ENCODE data around the gene HDAC4. TPM values are rescaled to one million over a fixed set of nuclear protein-coding genes. Genes with fewer than 3 reads are reported as not detected.

HDAC4 gene
- total and polyA plus RNA-seq, 9 of the 15 experiments (the other 6 are each of a cell fraction or from before 2014, with no cell fraction given): 0.11 to 20.2 (median 4.0) TPM

DNA sequence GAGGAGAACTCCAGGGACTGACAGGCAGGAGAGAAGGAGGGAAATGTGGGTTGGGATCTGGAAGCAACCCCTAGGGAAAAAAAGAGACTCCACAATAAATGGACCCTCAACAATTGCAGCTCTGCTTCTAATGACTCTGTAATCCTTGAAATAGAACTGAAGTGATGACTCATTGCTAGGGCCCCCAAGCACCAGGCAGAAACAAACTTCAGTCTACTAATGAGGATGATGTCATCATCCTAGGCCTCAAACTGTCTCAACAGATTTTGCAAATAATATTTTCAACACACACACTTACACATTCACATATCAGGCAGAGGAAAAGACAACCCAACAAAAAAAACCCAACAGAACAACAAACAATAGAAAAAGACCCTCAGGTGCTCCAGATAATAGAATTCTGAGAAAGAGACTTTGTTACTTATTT is 143.3 kb downstream of the HDAC4 start (continued):
- TF ChIP-seq CREB1 (IDR thresholded peaks at IDR 0.05) (peak; percentile 47), CREB1 (CRISPR knock-in tag; IDR thresholded peaks at IDR 0.05) (no peak), RBFOX2 (IDR thresholded peaks at IDR 0.05; ENCODE audit: low read depth, low read length) (no peak), ZNF165 (CRISPR knock-in tag; IDR thresholded peaks at IDR 0.05; ENCODE audit: borderline replicate concordance) (no peak), MCM5 (IDR thresholded peaks at IDR 0.05; ENCODE audit: low read depth) (no peak), EP300 (IDR thresholded peaks at IDR 0.05; ENCODE audit: low read length) (peak; percentile 56), ZZZ3 (IDR thresholded peaks at IDR 0.05) (no peak), SLC30A9 (CRISPR knock-in tag; IDR thresholded peaks at IDR 0.05) (no peak), STAT5A (IDR thresholded peaks at IDR 0.05; ENCODE audit: borderline replicate concordance, low read length) (no peak), MTA2 (IDR thresholded peaks at IDR 0.05; ENCODE audit: low read depth) (peak; percentile 14; the same call in 1 of the 2 replicates), SP1 (CRISPR knock-in tag; IDR thresholded peaks at IDR 0.05) (no peak), KLF13 (tag; IDR thresholded peaks at IDR 0.05; ENCODE audit: borderline replicate concordance, low read depth) (no peak), BRD9 (IDR thresholded peaks at IDR 0.05; ENCODE audit: low read depth, partially characterized antibody) (no peak), TRIM28 (IDR thresholded peaks at IDR 0.05) (no peak), RFX1 (IDR thresholded peaks at IDR 0.05) (no peak; the same call in 1 of the 2 replicates), BHLHE40 (IDR thresholded peaks at IDR 0.05; ENCODE audit: low read length) (no peak), NR2C2 (CRISPR knock-in tag; IDR thresholded peaks at IDR 0.05) (no peak), NR2C2 (tag; IDR thresholded peaks at IDR 0.05) (no peak; the same call in 1 of the 2 replicates)
- TF ChIP-seq, protein P1, sequence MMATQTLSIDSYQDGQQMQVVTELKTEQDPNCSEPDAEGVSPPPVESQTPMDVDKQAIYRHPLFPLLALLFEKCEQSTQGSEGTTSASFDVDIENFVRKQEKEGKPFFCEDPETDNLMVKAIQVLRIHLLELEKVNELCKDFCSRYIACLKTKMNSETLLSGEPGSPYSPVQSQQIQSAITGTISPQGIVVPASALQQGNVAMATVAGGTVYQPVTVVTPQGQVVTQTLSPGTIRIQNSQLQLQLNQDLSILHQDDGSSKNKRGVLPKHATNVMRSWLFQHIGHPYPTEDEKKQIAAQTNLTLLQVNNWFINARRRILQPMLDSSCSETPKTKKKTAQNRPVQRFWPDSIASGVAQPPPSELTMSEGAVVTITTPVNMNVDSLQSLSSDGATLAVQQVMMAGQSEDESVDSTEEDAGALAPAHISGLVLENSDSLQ (IDR thresholded peaks at IDR 0.05): 0 out of 2 replicates have a peak, but pooled peaks have one; percentile 5
- TF ChIP-seq, protein P2, sequence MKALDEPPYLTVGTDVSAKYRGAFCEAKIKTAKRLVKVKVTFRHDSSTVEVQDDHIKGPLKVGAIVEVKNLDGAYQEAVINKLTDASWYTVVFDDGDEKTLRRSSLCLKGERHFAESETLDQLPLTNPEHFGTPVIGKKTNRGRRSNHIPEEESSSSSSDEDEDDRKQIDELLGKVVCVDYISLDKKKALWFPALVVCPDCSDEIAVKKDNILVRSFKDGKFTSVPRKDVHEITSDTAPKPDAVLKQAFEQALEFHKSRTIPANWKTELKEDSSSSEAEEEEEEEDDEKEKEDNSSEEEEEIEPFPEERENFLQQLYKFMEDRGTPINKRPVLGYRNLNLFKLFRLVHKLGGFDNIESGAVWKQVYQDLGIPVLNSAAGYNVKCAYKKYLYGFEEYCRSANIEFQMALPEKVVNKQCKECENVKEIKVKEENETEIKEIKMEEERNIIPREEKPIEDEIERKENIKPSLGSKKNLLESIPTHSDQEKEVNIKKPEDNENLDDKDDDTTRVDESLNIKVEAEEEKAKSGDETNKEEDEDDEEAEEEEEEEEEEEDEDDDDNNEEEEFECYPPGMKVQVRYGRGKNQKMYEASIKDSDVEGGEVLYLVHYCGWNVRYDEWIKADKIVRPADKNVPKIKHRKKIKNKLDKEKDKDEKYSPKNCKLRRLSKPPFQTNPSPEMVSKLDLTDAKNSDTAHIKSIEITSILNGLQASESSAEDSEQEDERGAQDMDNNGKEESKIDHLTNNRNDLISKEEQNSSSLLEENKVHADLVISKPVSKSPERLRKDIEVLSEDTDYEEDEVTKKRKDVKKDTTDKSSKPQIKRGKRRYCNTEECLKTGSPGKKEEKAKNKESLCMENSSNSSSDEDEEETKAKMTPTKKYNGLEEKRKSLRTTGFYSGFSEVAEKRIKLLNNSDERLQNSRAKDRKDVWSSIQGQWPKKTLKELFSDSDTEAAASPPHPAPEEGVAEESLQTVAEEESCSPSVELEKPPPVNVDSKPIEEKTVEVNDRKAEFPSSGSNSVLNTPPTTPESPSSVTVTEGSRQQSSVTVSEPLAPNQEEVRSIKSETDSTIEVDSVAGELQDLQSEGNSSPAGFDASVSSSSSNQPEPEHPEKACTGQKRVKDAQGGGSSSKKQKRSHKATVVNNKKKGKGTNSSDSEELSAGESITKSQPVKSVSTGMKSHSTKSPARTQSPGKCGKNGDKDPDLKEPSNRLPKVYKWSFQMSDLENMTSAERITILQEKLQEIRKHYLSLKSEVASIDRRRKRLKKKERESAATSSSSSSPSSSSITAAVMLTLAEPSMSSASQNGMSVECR (CRISPR knock-in tag; IDR thresholded peaks at IDR 0.05): no peak
- TF ChIP-seq, protein P3, sequence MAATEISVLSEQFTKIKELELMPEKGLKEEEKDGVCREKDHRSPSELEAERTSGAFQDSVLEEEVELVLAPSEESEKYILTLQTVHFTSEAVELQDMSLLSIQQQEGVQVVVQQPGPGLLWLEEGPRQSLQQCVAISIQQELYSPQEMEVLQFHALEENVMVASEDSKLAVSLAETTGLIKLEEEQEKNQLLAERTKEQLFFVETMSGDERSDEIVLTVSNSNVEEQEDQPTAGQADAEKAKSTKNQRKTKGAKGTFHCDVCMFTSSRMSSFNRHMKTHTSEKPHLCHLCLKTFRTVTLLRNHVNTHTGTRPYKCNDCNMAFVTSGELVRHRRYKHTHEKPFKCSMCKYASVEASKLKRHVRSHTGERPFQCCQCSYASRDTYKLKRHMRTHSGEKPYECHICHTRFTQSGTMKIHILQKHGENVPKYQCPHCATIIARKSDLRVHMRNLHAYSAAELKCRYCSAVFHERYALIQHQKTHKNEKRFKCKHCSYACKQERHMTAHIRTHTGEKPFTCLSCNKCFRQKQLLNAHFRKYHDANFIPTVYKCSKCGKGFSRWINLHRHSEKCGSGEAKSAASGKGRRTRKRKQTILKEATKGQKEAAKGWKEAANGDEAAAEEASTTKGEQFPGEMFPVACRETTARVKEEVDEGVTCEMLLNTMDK (IDR thresholded peaks at IDR 0.05; ENCODE audit: borderline replicate concordance, insufficient read depth, low read depth, low read length, poor library complexity, severe bottlenecking): no peak
- TF ChIP-seq, protein P4, sequence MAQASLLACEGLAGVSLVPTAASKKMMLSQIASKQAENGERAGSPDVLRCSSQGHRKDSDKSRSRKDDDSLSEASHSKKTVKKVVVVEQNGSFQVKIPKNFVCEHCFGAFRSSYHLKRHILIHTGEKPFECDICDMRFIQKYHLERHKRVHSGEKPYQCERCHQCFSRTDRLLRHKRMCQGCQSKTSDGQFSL (CRISPR knock-in tag; IDR thresholded peaks at IDR 0.05): no peak
- TF ChIP-seq, protein P4 (tag; IDR thresholded peaks at IDR 0.05): no peak
